GM04503 (cell line): Measurements from ENCODE around the gene TNIK.

Experiments used
- DNase-seq: peaks from one replicate; pipeline ENCODE4 v3.0.0-alpha.2; 2012; ENCODE audit warnings: low read depth

The TNIK gene

GRCh38 chr3:171416666-171417065 lies 43.5 kb downstream of the TNIK start:
- no peak for DNase-seq

GRCh38 chr3:171416061-171416460 lies 44.1 kb downstream of the TNIK start:
- no peak for DNase-seq

GRCh38 chr3:171415070-171415469 lies 45.1 kb downstream of the TNIK start:
- DNase-seq, result peak; percentile 20

- no peak for DNase-seq
Measured at GRCh38 chr3:171412473-171412872, 47.7 kb downstream of the TNIK start.

GRCh38 chr3:171412054-171412453 lies 48.2 kb downstream of the TNIK start:
- no peak for DNase-seq

- no peak for DNase-seq
Measured at GRCh38 chr3:171410186-171410585, 50.0 kb downstream of the TNIK start.

- peak; percentile 29 for DNase-seq
Measured at GRCh38 chr3:171407759-171408158, 52.4 kb downstream of the TNIK start.

- no peak for DNase-seq
Measured at GRCh38 chr3:171404376-171404967, 55.7 kb downstream of the TNIK start.

GRCh38 chr3:171402281-171402680 lies 57.9 kb downstream of the TNIK start:
- no peak for DNase-seq

GRCh38 chr3:171401432-171401831 lies 58.8 kb downstream of the TNIK start:
- no peak for DNase-seq

- DNase-seq, result no peak
Measured at GRCh38 chr3:171399842-171400241, 60.4 kb downstream of the TNIK start.

- DNase-seq, result no peak
Measured at GRCh38 chr3:171398343-171398742, 61.9 kb downstream of the TNIK start.

- DNase-seq, result no peak
Measured at GRCh38 chr3:171397089-171397488, 63.1 kb downstream of the TNIK start.

- no peak for DNase-seq
Measured at GRCh38 chr3:171396048-171396447, 64.2 kb downstream of the TNIK start.

- DNase-seq, result no peak
Measured at GRCh38 chr3:171393032-171393744, 67.0 kb downstream of the TNIK start.

- no peak for DNase-seq
Measured at GRCh38 chr3:171391432-171391831, 68.8 kb downstream of the TNIK start.

GRCh38 chr3:171390051-171390941 lies 69.9 kb downstream of the TNIK start:
- no peak for DNase-seq

GRCh38 chr3:171389491-171389890 lies 70.7 kb downstream of the TNIK start:
- no peak for DNase-seq

GRCh38 chr3:171388527-171388926 lies 71.7 kb downstream of the TNIK start:
- no peak for DNase-seq

- DNase-seq, result no peak
Measured at GRCh38 chr3:171387062-171387461, 73.1 kb downstream of the TNIK start.

GRCh38 chr3:171385086-171385485 lies 75.1 kb downstream of the TNIK start:
- DNase-seq, result no peak

- DNase-seq, result no peak
Measured at GRCh38 chr3:171384101-171384891, 75.9 kb downstream of the TNIK start.
